Right lung (tissue), 5 donors: ENCODE data around the gene SMG6. TPM values are rescaled to one million over a fixed set of nuclear protein-coding genes. Genes with fewer than 3 reads are reported as not detected.
"Not testable (repeated sequence)": the region's sequence is repeated elsewhere in the genome, so short reads cannot be mapped to it uniquely, and the experiment has no call there.

Experiments used
- DNase-seq, 2 donors: peaks; one replicate each; pipeline ENCODE4 v3.0.0-alpha.2; 2013
- polyA plus RNA-seq, 5 donors: library from polyadenylated mRNA; unstranded; fragments of 120-200 nt; gene quantifications; one replicate each; pipeline versions ENCODE4 v1.2.1 to v1.2.3, GENCODE V29; 2013; ENCODE audit warnings: inconsistent platforms in 1 of 5, low replicate concordance in 1 of 5; ENCODE audit not compliant: insufficient read length in 5 of 5, insufficient read depth in 1 of 5

Gene SMG6
- polyA plus RNA-seq, 5 donors, result 30.9 to 42.6 (median 35.7) TPM

DNA sequence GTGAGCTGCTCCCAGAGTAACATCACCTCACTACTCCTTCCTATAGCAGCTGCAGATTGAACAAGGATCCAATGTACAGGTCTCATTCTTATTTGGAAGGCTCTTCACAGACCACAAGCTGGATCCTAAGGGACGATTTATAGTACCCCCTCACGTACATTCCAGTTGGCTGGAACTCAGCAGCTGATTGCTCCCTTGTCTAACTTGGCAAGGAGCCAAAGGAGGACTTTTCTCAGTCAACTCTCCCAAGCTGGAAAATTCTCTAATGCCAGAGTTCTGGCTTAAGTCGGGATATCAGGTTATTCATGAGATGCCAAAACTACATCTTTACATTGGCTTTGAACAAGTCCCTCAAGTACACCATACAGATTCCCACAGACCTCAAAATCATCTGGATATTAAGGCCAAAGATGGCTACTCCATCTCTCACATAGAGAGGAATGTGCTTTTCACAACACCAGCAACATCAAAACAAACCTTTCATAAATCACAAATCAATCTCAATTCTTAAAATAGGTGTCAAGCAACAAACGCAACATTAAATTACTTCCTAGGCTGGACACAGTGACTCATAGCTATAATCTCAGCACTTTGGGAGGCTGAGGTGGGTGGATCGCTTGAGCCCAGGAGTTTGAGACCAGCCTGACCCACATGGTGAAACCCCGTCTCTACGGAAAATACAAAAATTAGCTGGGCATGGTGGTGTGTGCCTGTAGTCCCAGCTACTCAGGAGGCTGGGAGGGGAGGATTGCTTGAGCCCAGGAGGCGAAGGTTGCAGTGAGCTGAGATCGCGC lies 39.3 kb downstream of the SMG6 start:
- DNase-seq, result no peak

DNA sequence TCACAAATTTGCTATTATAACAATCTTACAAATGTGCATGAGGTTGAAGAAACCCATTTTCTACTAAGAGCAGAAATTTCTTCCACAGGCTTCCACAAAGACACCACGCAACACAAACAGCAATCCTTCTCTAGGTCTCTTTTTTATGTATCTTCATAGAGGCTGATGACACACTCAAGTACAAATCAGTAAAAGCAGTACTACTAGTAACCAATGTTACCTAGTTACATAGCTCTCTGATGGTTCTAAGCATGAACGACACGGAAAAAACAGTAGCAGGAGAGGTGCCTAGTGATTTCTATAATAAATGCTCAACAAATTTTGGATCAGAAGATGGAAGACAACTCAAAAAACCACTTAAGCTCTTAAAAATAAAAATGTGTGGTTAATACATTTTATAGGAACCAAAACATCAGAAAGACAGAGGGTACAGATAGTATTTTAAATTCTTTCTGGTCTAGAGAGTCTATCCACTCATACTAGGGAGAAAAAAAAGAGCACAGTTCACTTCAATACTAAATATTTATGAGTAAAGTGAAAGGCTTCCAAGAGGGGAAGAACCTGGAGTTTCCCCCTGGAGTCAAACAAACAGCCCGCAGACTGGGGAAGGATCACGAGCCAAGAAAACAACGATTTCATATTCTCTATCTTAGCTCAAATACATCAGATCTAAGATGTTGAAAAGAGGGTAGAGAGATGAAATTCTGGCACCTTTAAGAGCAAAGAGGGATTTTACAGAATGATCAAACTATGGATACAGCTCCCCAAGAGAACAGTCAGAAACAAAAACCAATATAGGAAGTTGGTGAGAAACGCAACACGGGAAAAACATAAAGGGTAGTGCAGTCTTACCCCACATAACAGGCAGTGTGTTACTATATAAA lies 40.2 kb downstream of the SMG6 start:
- DNase-seq, result no peak

DNA sequence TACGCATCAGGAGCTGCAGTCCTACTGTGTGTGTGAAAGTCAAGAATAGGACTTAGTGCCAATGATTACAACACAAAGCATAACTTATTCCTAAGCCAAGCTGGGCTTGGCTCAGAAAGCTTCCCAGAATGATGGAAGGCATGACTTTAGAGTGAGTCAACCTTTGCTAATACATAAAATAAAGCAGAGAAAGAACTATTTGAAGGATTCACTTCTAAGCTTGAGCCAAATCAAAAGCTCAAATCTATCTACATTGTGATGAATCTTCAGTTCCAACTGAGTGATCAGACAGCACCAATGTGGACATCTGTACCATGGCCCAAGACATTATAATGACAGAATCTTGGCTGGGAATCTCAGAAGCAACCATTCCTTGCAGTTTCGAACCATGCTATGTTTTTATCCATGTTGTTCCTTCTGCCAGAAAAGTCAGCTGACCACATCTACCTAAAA lies 41.4 kb downstream of the SMG6 start:
- DNase-seq, result no peak

DNA sequence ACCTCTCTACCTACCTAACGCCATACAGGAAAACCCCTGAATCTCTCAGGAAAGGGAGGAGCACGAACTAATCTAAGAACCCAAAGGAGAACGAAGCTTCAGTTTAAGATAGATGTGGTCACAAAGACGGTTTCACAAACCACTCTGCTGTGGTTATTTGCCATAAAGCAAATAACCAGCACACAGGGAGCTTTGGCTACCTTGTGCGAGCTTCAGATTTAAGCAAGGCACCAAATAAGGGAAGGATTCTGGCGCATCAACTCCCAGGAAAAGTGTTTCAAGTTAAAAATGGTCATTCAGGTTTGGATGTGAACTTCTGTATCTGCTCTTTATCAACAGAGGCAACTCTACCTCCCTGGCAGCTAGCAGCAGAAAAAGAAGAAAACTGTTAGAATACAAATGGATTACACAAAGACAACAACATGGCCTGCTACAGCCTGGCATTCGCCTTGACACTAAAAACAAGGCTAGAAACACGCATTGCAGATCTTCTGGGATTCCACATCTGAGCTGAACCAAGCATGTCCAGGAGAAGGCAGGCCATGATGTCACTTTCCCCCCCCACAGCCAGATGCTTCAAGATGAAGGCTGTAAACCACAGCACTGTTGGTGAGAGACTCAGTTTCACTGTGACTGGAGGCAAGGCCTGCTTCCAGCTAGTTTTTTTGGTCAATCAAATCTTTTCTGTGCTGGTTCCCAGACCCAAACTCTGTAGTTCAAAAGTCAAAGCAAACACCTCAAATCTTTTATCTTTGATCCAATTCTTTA lies 43.6 kb downstream of the SMG6 start:
- DNase-seq, result no peak

DNA sequence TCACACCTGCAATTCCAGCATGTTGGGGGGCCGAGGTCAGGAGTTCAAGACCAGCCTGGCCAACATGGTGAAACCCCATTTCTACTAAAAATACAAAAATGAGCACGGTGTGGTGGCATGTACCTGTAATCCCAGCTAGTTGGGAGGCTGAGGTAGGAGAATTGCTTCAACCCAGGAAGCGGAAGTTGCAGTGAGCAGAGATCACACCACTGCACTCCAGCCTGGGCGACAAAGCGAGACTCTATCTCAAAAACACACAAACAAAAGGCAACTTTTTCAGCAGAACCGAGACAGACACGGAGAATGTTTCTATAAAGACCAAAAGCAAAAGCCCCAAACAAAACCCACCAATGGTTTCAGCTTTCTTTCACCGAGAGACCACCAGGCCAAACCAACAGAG lies 44.8 kb downstream of the SMG6 start:
- DNase-seq, result not testable (repeated sequence)

DNA sequence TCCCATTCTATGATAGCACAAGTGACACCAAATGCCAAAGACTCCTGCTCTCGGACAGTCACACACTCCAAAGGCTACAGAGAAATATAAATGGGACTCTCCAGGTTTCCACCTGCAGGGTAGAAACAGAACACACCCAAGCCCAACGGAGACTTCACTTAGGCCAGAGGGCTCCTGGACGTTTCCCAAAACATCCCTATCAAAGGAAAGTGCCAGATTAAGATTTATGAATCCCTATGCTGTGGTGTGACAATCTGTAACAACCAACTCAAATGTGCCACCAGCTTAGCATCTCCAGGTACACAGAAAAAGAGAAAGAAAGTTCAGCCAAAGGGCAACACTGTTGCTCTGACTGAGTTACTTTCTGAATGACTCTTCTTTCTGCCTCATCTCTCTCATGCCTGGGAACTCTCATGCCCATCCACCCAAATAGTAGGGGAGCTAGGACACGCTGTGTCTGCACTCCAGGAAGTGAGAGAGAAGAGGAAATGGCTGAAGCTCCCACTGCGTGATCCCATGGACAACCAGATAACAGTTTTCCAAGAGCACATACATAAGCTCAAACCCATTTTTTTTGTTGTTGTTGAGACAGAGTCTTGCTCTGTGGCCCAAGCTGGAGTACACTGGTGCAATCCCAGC lies 49.7 kb downstream of the SMG6 start:
- no peak for DNase-seq

DNA sequence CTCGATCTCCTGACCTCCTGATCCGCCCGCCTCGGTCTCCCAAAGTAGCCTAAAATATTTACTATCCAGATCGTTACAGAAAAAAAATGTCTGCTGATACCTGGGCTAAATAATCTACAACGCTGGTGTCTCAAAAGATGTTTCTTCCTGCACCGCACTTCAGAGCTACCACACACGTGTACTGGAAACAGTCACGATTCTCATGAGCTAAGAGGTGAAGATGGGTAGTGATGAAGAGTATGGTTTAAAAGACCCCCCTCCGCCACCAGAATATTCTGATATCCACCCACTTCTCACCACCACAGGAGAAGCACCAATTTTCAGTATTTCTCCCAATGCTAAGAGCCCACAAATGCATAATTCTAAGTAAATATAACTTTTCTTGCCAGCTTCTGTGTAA lies 50.2 kb downstream of the SMG6 start:
- DNase-seq, result no peak

DNA sequence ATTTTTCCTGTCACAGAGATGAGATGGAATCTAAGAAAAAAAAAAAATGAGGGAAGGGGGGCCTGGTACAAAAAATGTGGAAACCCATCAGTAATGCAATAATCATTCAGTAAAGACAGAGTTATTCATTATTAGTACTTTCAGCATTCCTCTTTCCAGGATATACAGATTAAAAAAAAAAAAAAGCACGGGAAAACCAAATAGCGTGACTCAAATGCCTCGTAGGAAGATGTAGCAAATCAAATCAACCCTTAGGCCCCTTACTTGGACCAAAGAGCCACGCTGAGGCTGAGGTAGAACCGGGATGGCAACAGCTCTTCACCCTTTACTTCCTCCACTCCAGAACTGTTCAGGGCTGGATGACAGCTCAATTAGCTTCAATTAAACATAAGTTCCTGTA lies 52.5 kb downstream of the SMG6 start:
- DNase-seq, result no peak

DNA sequence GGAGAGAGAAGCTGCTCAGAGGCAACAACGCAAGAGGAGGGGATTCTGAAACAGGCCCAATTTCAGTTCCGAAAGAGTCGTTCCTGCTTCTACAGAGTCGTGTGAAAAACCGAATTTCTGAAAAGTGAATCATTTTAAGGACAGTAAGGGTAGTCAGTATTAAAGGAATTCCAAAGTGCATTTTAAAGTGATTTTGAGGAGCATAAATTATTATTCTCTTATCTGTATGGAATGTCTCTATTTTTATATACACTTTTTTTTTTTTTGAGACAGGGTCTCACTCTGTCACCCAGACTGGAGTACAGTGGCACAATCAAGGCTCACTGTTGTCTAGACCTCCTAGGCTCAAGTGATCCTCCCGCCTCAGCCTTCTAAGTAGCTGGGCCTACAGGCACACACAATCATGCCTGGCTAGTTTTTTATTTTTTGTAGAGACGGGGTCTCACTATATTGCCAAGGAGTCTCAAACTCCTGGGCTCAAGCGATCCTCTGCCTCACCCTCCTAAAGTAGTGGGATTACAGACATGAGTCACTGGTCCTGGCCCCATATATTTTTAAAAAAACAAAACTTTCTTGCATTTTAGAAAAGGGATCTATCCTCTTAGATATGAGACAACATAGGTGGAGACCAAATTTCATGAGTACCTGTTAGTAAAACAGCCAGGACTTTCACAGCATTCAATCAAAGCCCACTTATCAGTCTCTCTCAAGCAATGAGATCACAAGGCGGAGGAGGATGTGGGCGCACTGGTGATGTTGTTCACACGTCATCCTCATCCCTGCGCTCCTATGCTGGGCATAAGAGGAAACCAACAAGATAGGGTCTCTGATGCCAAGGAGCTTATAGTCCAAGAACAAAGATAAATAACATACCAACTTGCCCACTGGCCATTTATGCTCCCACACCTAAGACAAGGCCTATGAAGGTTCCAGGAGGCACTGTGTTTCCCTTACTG lies 53.2 kb downstream of the SMG6 start:
- DNase-seq, result no peak

DNA sequence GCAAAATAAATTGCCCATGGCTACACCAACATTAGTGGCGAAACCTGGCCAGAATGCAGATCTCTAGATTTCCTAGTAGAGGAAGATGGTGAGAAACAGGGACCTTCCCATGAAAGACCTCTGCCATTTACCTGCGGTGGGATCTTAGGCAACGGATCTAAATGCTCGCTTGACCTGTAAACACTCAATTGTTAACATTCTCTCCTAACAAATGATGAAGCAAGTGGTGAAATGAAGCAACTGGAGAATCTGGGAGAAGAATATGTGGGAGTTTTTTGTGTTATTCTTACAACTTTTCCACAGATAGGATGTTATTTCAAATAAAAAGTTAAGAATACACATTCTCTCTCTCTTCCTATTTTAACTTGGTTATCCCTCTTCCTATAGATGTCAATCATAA lies 56.6 kb downstream of the SMG6 start:
- DNase-seq, result no peak

DNA sequence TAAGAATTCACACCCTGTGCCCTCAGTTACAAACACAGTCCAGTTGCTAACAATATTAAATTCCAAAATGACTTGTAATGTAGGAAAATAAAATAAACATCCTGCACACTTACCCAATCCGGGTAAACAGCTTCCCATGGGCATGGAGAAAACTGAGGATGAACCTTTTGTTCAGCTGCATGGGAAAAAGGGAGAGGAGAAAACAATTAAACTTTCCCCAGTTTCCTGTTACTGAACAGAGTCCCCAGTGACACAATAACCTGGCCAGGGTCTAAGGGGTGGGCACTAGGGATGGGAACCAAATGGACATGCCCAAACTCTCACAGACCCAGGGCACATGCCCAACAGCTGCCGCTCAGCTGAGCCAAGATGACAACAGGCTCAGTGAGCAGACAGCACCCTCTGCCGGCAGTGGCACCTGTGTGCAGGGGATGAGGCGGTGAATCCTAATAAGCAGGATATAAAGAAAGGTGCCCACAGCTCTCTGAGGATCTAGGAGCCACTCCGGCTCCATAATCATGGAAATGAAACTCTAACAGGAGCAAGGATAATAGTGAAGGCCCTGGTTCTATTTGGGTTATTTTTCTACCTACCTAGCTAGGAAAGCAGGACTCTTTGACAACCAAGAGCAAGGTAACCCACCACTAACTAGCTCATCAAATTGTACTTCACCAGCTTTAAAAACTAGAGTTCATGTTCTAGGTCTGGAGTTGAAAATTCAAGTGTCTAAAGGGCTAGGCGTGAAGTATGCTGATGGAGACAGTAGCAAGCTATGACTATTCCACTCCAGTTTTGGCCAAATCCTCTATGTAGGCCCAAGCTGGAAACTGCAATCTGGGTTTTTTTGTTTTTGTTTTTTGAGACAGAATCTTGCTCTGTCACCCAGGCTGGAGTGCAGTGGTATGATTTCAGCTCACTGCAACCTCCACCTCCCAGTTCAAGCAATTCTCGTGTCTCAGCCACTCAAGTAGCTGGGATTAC lies 58.8 kb downstream of the SMG6 start:
- peak; percentile 76 to 85 for DNase-seq

DNA sequence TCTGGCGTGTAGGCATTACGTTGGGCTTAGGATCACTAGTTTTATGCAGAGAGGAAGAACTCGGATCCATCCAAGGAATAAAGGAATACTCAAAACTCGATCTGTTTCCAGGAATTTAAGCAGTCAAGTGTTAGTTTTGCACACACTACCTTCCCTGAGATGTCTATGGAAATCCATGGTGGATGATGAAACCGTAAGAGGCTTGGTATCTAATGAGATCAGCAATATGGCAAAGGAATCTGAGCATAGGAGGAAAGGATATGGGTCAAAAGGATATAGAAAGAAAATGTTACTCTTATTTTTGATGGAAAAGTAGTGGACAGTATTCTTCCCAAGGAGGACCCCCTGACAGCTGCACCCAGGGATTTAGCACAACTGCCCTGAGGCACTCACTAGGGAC lies 59.6 kb downstream of the SMG6 start:
- no peak for DNase-seq

DNA sequence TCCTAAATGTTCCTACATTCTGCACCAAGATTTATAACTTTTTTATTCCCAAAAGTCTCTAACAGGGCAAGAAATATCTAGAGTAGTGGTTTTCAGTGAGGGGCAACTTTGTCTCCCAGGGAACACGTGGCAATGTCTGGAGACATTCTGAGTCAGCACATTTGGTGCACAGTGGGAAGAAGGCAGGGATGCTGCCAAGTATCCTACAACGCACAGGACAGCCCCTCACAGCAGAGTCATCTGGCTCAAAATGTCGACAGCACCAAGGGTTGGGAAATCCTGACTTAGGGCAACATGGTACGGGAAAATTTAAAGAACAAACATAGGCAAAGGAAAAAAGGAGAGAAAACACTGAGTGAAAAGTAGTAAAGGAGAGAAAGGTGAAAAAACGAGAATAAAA lies 61.8 kb downstream of the SMG6 start:
- DNase-seq, result no peak

DNA sequence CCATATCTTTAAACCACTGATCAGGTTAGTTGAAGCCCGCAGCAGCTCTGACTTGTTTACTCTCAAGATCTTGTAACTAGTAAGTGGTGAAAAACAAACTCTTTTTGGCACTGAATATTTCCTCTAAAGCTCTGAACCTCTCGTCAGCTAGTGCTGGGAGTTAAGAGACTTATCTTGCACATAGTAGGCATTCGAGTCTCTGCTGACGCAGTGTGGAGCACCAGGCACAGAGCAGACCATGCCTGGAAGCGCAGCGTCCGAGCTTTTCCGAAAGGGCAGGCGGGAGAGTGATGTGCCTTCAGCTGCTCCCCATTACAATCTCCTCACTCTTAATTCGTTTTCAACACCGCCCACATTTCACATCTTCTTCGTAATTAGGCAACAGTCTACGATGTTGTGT lies 63.0 kb downstream of the SMG6 start:
- no peak for DNase-seq

DNA sequence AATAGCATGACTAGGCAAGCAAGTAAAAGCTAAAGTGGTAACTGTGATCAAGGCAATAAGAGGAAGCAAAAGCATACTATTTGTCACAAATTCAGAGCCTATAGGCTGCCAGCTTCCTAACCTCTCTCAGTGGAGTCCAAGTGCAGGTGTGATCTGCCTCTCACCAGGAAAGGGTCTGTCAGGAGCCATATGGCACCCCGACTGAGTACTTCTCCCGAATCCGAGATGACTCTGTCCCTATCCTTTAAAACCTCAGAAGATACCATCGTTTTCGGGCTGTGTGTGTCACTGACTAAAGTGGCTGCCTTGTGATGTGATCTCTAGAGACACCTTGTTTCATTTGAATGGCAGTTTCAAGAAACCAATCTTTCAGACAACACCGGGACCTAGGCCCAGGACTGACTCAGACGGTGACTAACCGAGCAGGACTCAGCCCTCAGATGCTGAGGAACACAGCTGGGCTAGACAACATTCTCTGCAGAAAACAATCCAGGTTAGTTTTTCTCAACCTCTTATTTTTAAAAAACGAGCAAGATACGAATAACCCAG lies 63.6 kb downstream of the SMG6 start:
- DNase-seq, result no peak

DNA sequence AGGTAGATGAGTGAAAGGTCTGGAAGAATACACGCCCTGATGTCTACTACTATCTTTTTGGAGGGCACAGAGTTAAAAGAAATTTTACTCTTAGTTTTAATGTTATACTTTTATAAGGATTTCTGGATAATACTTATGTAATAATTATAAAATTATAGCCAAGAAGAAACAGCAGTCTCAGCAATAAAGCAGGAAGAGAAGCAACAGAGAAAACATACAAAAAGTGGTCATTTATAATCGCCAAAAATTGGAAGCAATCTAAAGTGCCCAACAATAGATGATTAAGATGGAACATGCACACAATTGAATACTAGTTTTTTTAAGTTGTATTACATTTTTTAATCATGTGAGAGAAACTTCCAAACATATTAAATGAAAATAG lies 64.4 kb downstream of the SMG6 start:
- no peak for DNase-seq

DNA sequence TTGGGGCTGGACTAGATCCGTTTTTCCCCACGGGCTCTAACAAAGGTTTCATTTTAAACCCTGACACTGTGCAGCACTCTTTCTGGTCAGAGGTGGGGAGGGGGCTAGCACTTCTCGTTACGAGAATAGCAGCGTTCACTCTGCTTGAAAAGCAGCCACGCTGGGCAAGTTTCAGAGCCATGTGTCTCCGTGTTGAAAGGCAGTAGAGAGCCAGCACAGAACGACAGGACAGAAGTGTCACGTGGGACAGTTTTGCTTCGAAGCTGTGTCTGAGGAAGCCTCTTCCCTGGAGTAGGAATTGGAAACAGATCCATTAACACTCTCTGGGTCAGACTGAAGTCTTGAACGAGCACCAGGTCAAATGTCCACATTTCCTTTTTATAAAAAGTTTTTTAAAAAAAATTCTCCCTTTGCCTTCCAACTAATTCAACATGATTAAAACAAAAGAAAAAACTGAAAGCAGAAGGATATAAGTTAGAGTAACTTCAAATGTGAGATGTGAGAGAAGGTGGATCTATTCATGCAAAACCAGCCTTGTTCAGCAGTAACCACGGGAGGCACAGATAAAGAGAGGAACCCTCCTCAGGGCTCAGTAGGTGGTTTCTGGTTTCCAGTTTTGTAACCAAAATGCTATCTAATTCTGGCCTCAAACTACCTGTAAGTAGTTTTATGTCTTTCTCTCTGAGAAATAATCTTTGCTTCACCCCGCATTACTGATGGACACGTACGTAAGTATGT lies 65.0 kb downstream of the SMG6 start:
- DNase-seq, result no peak

DNA sequence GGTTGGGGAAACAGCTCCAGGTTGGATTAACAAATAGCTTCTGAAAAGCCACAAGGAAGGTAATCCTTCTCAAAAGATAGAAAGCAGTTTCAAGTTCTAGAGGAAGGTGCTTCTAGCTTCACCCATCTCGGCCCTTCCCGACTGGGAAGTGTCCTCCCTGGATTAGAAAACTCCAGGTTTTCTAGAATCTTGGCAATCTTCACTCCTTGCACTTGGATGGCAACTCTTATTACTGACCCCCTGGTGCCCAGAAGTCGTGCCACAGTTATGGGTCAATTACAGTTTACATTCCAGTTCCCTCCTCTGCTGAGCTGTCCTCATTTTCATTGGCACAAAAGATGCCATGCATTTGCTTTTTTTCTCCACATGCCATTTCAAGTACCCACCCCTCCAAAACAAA lies 65.6 kb downstream of the SMG6 start:
- DNase-seq, result no peak
